Type B pancreatic cell (in vitro differentiated cells): Measurements from ENCODE around the gene FAM171A2. TPM values are rescaled to one million over a fixed set of nuclear protein-coding genes. Genes with fewer than 3 reads are reported as not detected.

Experiments used
- DNase-seq: peaks from one replicate; pipeline ENCODE4 v3.0.0; 2021; ENCODE audit warnings: mixed read lengths; ENCODE audit not compliant: unreplicated experiment; ENCODE audit errors: extremely low spot score
- H3K27ac Mint-ChIP-seq: 2 replicates; pipeline ENCODE4 v1.8.0; 2021; ENCODE audit warnings: mild to moderate bottlenecking, mixed read lengths
- H3K27me3 Mint-ChIP-seq: 2 replicates; pipeline ENCODE4 v1.8.0; 2021; ENCODE audit warnings: mixed read lengths
- H3K36me3 Mint-ChIP-seq: 2 replicates; pipeline ENCODE4 v1.8.0; 2021; ENCODE audit warnings: mixed read lengths
- H3K4me1 Mint-ChIP-seq: one replicate; pipeline ENCODE4 v1.8.0; 2021; ENCODE audit warnings: mixed read lengths; ENCODE audit not compliant: unreplicated experiment
- H3K4me3 Mint-ChIP-seq: 2 replicates; pipeline ENCODE4 v1.8.0; 2021; ENCODE audit warnings: mild to moderate bottlenecking, mixed read lengths
- H3K9me3 Mint-ChIP-seq: 2 replicates; pipeline ENCODE4 v1.8.0; 2021; ENCODE audit warnings: mixed read lengths
- CTCF ChIP-seq: fragments of 200-600 bp; sonication (generic); conservative IDR thresholded peaks from 2 replicates; pipeline ENCODE4 v1.5.0; 2021; ENCODE audit warnings: antibody characterized with exemption, mild to moderate bottlenecking
- total RNA-seq: library from RNA; stranded (reverse); gene quantifications from 2 replicates; pipeline ENCODE4 v1.2.1, GENCODE V29; 2021; ENCODE audit warnings: low replicate concordance

The FAM171A2 gene
- total RNA-seq, 1 donor from 2014 or later, result 34.7 TPM

- DNase-seq, result no peak
- Mint-ChIP-seq H3K36me3 (peaks cover 4% of the 10 kb centered on the region), H3K4me3 (no peak overlapping the region), H3K27ac (no peak overlapping the region), H3K4me1 (peaks cover 23% of the 10 kb centered on the region), H3K9me3 (no peaks in the 10 kb centered on the region), H3K27me3 (no peaks in the 10 kb centered on the region)
- no peak for TF ChIP-seq CTCF
Measured at GRCh38 chr17:44356241-44356640, 7.4 kb downstream of the FAM171A2 start.

- Mint-ChIP-seq H3K4me3 (no peak overlapping the region), H3K9me3 (no peaks in the 10 kb centered on the region), H3K27me3 (no peaks in the 10 kb centered on the region), H3K27ac (no peak overlapping the region), H3K36me3 (peaks cover 4% of the 10 kb centered on the region), H3K4me1 (peaks cover 18% of the 10 kb centered on the region)
- DNase-seq, result no peak
- TF ChIP-seq CTCF, result no peak
Measured at GRCh38 chr17:44355642-44356099, 8.0 kb downstream of the FAM171A2 start.

- Mint-ChIP-seq H3K4me1 (peaks cover 11% of the 10 kb centered on the region), H3K9me3 (no peaks in the 10 kb centered on the region), H3K27ac (no peak overlapping the region), H3K27me3 (no peaks in the 10 kb centered on the region), H3K4me3 (peak overlapping the region; percentile 36), H3K36me3 (peaks cover 4% of the 10 kb centered on the region)
- no peak for DNase-seq
- peak; percentile 78 for TF ChIP-seq CTCF
Measured at GRCh38 chr17:44354582-44355561, 8.8 kb downstream of the FAM171A2 start.

GRCh38 chr17:44353672-44354331, 9.9 kb downstream of the FAM171A2 start:
- no peak overlapping the region for H3K27ac Mint-ChIP-seq
- no peak for DNase-seq
- no peaks in the 10 kb centered on the region for H3K27me3 Mint-ChIP-seq
- peaks cover 5% of the 10 kb centered on the region for H3K4me1 Mint-ChIP-seq
- H3K9me3 Mint-ChIP-seq, result no peaks in the 10 kb centered on the region
- H3K36me3 Mint-ChIP-seq, result peaks cover 4% of the 10 kb centered on the region
- H3K4me3 Mint-ChIP-seq, result no peak overlapping the region
- no peak for TF ChIP-seq CTCF

- Mint-ChIP-seq H3K4me1 (peaks cover 4% of the 10 kb centered on the region), H3K27ac (no peak overlapping the region), H3K27me3 (no peaks in the 10 kb centered on the region), H3K36me3 (peaks cover 4% of the 10 kb centered on the region), H3K9me3 (no peaks in the 10 kb centered on the region), H3K4me3 (peak overlapping the region; percentile 52)
- no peak for DNase-seq
- no peak for TF ChIP-seq CTCF
Measured at GRCh38 chr17:44352828-44353671, 10.6 kb downstream of the FAM171A2 start.
